Measurements from ENCODE around the gene SLC25A25.

Gene SLC25A25

DNA sequence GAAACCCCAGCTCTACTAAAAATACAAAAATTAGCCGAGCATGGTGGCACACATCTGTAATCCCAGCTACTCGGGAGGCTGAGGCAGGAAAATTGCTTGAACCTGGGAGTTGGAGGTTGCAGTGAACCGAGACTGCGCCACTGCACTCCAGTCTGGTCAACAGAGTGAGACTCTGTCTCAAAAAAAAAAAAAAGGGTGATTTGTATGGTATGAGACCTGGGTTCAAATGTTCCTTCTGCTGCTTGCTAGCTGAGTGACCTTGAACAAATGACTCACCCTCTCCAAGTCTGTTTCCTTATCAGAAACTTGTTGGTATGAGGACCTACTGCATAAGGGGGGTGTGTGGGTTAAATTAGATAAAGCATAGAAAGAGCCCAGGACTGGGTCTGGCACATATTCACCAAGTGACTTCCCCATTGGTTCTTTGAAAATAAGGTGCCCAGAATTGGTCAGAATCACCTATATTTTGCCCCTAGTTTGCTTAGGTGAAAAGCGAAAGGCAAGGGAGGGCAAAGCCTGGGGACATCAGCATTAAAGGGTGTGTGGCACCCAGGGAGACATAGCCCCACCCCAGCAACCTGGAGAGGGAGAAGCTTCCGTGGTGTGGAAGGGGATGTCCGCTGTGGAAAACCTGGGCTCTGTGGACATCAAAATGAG lies 9.9 kb downstream of the SLC25A25 start:
- DNase-seq, result no peak

DNA sequence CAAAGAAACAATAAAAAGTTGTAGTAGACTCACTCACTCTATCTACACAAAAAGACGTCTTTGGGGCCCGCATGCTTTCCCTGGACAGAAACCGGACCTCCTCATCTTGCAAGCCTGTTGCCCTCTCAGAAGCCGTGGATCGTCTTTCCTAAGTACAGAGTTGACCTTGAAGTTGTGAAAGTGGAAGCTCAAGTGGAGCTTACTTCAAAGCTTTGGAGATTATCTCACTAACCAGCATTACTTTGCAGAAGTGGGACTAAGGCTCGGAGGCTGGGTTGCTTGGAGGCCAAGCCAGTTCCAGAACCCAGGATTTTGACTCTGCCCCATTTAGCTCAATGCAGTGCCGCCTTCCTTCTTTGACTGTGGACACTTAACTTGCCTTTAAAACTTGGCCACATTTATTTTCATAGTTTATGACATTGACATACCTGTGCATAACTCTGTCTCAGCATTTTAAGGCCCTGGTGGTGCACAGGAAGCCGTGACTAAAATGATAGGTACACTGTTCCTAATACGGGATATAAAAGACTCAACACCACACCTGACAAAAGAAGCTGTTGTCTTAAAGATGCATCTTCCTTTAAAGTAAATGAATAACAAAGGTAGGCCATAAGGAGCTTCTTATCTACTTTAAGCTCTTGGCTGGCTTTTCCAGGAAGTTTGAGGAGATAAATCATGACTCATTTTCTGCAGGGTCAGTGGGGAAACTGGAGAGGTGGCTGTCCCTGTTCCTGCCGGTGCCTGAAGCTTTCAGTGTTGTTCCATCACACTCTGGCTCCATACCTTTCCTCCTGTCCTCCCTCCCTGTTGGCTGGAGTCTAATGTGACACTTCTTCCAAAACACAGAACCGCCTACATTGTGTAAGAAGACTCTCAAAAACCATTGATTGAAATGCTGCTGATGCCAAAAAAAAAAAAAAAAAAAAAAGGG lies 10.7 kb downstream of the SLC25A25 start:
- no peak for DNase-seq

DNA sequence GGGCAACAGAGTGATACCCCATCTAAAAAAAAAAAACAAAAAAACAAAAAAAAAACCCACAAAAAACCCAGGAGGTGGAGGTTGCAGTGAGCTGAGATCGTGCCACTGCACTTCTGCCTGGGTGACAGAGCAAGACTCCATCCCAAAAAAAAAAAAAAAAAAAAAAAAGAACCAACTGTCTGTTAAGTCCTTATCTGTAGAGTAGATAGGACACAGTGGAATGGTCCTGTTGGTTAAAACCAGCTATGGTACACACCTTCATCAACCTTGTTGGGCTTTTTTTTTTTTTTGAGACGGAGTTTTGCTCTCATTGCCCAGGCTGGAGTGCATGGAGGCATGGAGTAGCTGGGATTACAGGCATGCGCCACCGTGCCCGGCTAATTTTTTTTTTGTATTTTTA lies 12.2 kb downstream of the SLC25A25 start:
- no peak for DNase-seq

DNA sequence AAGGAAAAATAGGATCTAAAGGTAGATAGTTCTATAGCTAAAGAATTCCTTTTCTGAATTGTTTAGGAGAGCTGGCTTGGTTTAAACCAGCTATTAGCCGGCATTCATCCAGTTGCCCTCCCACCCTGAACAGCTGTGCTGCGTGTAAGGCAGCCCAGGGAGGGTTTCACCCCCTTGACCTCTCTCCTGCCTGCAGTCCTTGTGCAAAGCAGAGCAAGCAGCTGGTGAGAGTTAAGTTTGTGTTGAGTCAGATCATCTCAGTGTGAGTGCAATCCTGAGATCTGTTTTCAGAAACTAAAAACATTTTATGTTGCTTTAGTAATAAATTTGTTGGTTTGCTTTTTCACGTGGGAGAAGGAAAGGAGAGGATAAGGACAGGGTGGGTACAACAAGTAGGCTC lies 13.0 kb downstream of the SLC25A25 start:
- DNase-seq, result no peak

DNA sequence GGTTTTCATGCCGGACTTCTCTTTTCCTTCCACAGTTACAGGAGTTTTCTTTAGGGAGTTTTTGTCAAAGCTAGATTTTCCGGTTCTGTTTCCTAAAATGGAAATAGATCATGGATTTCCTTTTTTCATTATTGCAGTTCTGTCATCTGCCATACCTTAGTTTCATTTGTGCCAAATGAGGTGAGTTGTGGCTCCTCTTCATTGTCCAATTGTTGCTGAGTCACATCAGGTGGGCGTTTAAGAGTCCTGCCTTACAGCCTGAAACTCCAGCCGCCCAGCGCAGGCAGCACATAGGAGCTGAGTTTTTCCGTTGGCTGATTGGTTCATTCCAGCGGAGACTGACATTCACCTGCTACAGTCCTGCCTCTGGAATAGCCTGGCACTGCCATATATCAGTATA lies 14.1 kb downstream of the SLC25A25 start:
- DNase-seq, result no peak

DNA sequence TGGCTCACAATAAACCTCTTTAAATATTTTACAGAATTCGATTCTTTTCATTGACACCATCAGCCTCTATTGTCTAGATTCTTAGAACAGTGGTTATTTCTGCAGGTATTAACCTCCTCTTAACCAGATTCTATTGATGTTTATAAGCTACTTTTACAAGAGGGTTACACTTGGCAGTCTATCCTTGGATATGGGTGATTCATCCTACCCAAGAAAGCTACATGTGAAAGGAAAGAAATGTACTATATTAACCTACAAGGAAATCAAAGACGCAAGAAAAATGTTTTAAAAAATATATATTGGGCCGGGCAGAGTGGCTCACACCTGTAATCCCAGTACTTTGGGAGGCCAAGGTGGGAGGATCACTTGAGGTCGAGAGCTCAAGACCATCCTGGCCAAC lies 16.7 kb downstream of the SLC25A25 start:
- DNase-seq, result no peak

DNA sequence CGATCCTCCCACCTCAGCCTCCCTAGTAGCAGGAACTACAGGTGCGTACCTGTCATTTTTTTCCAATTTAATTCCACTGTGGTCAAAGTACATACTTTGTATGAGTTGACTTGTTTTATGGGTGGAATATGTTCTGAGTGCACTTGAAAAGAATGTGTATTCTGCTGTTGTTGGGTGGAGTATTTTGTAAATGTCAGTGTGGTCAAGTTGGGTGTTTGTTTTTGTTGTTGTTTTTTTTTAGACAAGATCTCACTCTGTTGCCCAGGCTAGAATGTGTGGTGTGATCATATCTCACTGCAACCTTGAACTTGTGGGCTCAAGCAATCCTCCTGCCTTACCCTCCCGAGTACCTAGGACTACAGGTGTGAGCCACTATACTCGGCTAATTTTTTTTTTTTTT lies 17.9 kb downstream of the SLC25A25 start:
- DNase-seq, result no peak

DNA sequence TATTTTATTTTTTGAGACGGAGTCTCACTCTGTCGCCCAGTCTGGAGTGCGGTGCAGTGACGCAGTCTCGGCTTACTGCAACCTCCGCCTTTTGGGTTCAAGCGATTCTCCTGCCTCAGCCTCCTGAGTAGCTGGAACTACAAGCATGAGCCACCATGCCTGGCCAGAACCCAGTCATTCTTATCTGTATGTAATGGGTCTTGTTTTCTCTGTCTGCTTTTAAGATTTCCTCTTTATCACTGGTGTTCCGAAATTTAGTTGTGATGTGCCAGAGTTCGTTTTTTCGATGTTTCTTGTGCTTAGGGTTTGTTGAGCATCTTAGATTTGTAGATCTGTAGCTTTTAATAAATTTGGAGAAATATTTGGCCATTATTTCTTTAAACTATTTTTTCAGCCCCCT lies 19.2 kb downstream of the SLC25A25 start:
- DNase-seq, result no peak

DNA sequence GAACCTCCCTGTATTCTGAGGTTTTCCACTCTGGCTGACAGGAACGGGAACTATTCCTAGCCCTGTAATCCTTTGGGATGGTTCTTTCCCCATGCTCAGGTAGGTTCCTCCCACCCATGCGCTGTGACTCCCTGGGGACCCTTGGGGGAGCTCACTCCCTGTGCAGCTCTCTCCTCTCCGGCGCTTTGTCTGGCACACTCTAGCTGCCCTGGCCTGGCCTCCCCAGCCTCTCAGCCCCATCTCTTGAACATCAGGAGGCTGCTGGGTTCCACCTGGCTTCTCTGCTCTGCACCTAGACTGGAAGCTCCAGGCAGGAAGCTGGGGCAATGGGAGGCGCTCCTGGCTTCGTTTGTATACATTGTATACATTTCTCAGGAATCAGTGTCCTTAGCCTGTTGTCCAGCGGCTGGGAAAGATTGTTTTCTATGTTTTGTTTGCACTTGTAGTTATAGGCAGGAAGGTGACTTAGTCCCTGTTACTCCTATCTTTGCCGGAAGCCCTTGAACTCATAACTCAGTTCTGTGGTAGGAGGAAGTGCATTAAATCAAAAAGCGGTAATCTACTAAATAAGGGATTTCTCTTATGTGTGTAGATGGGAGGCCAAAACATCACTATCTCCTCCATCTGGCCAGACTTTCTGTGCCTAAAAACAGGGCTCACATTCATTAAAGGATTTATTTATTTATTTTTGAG lies 20.4 kb downstream of the SLC25A25 start:
- no peak for DNase-seq

DNA sequence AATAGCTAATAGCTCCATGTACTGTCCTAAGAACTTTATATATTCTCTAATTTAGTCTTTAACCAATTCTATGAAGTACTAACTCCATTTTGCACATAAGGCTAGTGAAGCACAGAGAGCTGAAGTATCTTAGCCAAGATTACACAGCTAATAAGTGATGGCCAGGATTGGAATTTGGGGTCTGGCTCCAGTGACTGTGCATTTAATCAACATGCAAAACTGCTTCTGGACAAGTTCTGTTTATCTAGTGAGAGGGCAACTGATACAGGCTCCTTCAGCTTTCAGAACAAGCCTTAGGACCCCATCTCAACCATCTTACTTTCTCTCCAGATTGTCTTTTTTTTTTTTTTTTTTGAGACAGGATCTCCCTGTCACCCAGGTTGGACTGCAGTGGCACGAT lies 21.3 kb downstream of the SLC25A25 start:
- no peak for DNase-seq

DNA sequence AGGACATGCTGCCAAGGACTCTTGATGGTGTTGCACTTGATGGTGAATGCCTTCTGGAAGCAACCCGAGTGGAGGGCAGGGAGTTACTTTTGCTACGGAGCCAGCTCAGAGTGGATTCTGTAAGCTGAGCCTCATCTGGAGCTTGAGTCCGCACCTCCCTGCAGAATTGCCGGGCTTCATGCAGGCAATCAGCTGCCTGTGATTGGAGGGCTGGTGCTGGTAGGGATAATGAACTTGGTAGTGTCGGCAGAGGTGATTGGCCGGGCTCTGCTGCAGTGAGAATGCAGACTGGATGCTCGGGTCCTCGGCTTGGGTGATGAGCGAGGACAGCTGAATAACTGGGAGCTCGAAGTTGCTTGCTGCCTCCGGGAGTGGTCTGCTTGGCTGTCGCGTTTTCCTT lies 23.1 kb downstream of the SLC25A25 start:
- DNase-seq, result no peak

DNA sequence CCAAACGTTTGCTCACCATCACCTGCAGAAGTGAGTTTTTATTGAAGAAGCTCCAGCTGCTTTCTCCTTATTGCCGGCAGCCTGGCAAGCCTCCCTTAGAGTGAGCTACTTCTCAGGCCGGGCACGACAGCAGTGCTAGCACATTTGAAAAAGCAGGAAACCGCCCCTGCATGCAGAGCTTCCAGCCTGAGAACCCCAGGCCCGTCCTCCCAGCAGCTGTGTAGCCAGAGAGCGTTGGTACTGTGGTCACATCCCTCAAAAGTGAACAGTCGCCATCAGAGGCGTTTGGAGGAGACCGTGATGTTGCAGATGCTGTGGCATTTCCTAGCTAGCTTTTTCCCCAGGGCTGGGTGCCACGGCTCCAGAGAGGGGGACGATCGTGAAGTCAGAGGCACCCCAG lies 23.5 kb downstream of the SLC25A25 start:
- no peak for DNase-seq

DNA sequence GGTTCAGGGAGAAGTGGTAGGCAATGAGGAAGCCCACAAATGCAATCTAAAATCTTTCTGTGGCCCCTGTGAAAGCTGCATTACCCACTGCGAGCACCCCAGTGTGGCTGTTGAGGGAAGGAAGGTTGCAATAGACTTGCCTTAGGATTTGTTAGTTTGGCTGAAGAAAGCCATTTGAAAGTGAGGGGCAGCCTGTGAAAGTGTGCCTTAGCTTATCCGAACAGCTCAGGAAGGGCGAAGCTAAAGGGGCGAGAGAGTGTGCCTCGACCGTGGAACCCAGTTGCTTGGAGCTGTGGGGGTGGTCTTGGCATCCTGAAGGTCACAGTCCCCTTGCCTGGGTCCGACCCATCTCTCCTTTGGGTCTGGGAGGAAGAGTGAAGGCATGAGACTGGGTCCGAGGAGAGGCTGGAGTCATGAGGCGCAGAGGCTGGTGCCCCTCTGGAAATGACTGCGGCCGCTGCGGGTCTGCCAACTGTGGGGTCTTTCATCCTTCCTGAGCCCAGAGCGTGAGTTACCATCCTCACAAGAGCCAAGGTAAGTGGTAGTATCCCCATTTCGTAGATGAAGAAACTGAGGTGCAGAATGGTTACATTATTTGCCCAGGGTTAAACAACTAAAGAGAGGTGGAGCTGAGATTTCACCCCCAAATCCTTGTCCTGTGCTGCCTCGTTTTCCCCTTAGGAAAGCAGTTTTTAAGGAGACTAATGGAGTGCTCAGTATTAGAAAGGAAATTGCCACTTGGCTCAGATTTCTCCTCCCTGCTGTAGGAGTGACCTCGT lies 24.4 kb downstream of the SLC25A25 start:
- DNase-seq, result no peak

DNA sequence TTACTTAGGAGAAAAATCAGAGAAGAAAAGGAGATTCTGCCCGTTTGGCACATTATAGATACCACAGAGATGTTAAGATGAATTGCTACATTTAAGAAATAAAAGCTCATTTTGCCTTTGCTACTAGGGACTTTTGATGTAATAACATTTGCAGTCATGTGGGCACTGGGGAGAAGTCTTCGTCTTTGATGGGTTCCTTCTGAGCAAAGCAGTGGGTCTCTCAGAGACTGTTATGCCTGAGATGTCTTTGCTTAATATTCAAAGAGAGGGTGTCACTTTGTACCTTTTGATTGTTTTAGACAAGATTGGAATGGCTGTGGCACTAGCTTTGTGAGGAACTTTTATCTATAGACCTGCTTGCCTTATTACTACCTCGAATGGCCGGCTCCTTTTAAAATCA lies 25.0 kb downstream of the SLC25A25 start:
- DNase-seq, result no peak

DNA sequence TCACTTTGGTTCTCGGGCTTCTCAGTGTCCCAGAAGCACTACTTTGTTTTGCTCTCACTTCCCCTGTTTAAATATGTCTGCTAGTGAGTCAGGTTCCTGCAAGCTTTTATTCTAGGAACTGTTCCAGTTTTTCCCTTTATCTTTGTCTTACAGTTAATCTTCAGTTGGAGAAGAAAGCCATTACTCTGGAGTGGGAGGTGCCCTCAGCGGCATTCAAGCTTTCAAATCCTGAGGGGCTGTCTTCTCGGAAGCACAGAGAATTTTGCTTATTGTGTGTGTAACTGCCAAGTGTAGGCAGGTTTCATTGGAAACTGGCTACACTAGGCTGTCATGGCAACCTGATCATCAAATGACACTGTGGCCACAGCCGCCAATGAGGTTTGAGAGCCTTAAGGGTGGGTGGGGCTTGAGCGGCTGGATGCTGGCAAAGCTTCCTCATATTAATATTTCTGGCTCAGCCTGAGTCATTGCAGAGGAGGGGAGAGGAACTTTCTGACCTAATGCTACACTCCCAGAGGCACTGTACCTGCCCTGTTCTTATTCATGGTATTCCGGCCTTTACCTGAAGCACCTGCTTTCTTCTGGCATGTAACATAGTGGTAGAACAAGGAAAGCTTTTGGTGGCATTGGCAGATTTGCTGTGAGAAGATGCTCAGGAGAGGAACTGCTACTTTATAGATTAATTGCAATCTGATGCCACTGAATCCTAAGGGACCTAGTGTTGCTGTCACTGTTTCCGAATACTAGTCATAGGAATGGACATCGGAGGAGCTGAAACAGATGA lies 26.3 kb downstream of the SLC25A25 start:
- DNase-seq, result peak; percentile 63

DNA sequence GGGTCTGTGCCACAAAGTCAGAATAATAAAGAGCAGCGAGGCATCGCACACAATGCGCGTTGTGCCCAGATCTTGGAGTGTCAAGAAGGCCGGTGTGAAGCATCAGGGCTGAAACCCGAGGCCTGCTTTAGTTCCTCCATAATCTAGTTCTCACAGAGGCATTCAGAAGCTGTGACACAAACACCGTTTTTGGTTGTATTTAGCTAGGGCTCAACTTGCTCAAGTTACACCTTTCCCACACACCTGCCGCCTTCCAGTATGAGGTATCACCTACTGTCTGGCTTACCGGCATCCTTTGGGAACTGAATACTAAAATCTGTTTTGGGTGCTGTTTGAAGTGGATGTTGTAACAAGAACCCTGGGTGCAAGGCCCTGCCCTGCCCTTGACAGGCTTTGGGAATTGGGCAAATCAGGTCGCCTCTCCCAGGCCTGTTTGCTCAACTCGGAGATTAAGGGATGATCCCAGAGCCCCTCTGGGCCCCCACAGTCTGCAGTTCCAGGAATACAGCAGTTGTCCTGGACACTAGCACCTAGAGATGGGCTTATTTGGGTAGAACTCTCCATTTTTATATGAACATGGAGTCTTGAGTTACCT lies 27.0 kb downstream of the SLC25A25 start:
- no peak for DNase-seq

DNA sequence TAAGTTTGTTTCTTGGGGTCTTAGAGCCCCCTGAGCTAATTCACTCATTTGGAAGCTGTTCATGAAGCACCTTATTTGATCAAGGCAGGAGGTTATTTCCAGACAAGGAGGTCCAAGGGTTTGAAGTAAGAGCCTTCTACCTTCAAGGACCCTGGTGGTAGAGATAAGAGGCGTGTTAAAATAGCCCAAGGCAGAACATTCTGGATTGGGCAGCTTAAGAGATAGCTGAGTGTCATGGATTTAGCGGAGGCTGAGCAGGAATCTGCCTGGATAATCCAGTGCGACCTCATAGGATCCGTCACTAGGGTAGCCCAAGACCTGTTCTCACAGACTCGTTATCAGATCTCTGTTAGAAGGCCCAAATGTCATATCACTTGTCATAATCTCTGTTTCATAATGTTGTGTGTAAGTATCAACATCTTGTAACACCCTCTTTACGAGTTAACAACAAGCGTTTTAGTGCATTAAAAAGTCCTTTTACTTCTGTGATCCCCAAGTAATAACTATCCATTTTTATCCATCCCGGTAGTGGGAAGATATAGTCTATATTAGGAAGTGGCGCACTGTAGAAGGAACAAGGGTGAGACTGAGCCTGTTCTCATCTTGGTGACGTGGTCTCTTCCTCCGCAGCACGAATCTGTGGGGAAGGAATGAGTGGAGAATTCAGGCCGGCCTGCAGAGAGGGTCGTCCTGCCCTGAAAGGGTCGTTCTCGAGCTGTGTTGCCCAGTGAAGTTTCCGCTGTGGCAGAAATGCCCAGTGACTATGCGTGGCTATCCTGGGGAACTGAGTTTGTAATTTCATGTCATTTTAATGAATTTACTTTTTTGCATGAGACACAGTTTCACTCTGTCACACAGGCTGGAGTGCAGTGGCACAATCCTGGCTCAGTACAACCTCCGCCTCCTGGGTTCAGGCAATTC lies 28.8 kb downstream of the SLC25A25 start:
- no peak for DNase-seq

DNA sequence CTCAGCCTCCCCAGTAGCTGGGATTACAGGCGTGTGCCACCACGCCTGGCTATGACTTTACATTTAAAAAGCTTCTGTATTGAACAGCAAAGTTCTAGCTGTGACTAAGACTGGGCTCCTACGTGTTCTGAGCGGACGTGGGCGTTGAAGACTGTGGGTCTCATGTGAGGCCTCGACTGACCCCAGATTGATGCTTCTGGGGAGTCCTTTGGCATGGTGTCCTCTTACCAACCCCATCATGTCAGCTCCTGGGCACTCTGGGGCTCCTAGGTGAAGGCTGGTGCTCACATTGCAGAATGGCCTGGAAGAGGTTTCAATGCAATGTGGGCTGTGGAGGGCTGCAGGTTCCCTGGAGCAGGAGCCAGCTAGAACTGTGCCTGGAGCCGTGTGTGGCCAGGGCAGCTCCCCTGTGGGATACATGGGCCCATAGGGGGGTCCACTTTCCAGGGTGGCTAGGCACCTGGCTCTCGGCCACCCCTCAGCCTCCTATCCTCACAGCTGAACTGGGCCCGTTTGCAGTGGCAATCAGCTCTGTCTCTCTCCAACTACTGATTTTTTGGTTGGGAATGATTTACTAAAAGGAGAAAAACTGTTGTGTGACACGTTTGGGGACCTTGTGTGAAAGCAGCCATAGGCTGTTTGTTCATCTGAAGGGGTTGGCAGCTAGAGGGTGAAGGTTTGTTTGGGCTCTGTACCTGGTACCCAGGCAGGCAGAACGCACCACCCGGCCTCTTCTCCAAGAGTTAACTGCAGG lies 29.7 kb downstream of the SLC25A25 start:
- DNase-seq, result no peak

DNA sequence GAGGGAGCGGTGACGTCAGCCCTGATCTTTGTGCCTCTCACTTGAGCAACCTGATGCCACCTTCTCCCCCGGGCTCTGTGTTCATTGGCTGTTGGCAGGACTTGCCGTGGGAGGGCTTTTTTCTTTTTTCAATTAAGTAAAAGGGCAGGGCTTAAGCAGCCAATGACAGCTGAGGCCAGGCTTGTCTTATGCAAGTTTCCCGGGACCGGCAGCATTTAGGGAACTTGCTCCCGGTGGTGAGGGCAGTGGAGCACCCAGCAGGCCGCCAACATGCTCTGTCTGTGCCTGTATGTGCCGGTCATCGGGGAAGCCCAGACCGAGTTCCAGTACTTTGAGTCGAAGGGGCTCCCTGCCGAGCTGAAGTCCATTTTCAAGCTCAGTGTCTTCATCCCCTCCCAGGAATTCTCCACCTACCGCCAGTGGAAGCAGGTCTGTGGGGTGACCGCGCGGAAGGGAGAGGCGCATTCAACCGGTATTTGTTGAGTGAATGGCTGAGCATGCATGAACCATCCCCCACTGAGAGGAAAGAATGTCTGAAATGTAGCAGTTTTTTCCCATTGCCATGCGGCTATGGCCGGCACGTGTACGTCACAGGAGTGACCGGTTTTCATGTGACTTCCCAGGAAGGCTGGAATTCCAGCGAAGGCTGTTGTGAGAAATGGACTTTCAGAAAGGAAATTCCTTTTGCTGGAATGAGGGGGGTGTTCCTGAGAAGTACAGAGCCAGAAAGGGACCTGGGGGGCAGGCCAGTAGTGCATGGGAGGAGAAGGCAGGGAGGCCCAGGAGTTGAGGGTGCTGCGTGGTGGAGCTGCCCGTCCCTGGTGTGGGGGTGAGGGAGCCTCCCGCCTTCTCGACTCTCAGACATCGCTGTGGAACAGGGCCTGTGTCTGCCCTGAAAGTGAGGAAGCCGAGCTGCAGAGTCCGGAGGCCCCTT lies 30.5 kb downstream of the SLC25A25 start:
- peak; percentile 76 for DNase-seq

Data from activated CD8-positive, alpha-beta memory T cell treated with anti-CD3 and anti-CD28 coated beads, Interleukin-2, amount 50 U/mL, for 4 hours (primary cell).